H1 (cell line): ENCODE results near the gene CERKL.

ENCODE experiments used
- ASH2L ChIP-seq: fragments of 200-600, 300-600 bp; sonication (generic); IDR thresholded peaks from one replicate; pipeline ENCODE4 v1.7.1; 2017; ENCODE audit warnings: low read length
- ATF3 ChIP-seq: IDR thresholded peaks from 2 replicates; pipeline ENCODE4 v1.6.1; 2011; ENCODE audit warnings: low read depth, mild to moderate bottlenecking, low read length; ENCODE audit not compliant: insufficient read depth
- CTCF ChIP-seq, 3 experiments: IDR thresholded peaks; 1 replicate in 2 of 3; 2 replicates in 1 of 3; pipeline versions ENCODE4 v1.5.1 to v1.6.1; 2011; ENCODE audit warnings: low read length in 3 of 3, mild to moderate bottlenecking in 3 of 3, inconsistent platforms in 2 of 3, low read depth in 1 of 3, moderate library complexity in 1 of 3; ENCODE audit not compliant: insufficient read depth in 1 of 3; ENCODE audit errors: control extremely low read depth in 1 of 3
- EP300 ChIP-seq, 2 experiments: IDR thresholded peaks; 1 replicate in 1 of 2; 2 replicates in 1 of 2; pipeline ENCODE4 v1.6.1; 2011 to 2012; ENCODE audit warnings: low read depth in 2 of 2, low read length in 2 of 2, mild to moderate bottlenecking in 2 of 2, borderline replicate concordance in 1 of 2, inconsistent platforms in 1 of 2, moderate library complexity in 1 of 2
- EZH2 ChIP-seq: fragments of 200-600 bp; sonication (generic); IDR thresholded peaks from 2 replicates; pipeline ENCODE4 v1.7.1; 2012; ENCODE audit warnings: low read depth, mild to moderate bottlenecking, moderate library complexity, low read length, inconsistent platforms; ENCODE audit not compliant: severe bottlenecking
- HDAC6 ChIP-seq: IDR thresholded peaks from one replicate; pipeline ENCODE4 v1.7.1; 2012; ENCODE audit warnings: low read depth, mild to moderate bottlenecking, inconsistent platforms, low read length, moderate library complexity
- JUND ChIP-seq: IDR thresholded peaks from 2 replicates; pipeline ENCODE4 v1.6.1; 2011; ENCODE audit warnings: mild to moderate bottlenecking, improper control_type of control experiment, low read length
- POLR2AphosphoS5 ChIP-seq: IDR thresholded peaks from 2 replicates; pipeline ENCODE4 v1.6.1; 2011; ENCODE audit warnings: low read depth, low read length
- RAD21 ChIP-seq, 2 experiments: IDR thresholded peaks in 1 of 2; conservative IDR thresholded peaks in 1 of 2; 2 replicates each; pipeline ENCODE4 v1.6.1; 2011; ENCODE audit warnings: low read depth in 2 of 2, low read length in 2 of 2, improper control_type of control experiment in 1 of 2, inconsistent platforms in 1 of 2, mild to moderate bottlenecking in 1 of 2, moderate library complexity in 1 of 2
- SP2 ChIP-seq: IDR thresholded peaks from 2 replicates; pipeline ENCODE4 v1.6.1; 2012; ENCODE audit warnings: mild to moderate bottlenecking, low read length, inconsistent platforms
- USF2 ChIP-seq: IDR thresholded peaks from 2 replicates; pipeline ENCODE4 v1.6.1; 2011; ENCODE audit warnings: low read length, improper control_type of control experiment
- YY1 ChIP-seq: IDR thresholded peaks from 2 replicates; pipeline ENCODE4 v1.6.1; 2011; ENCODE audit warnings: low read depth, mild to moderate bottlenecking, low read length
- ZNF274 ChIP-seq: IDR thresholded peaks from 2 replicates; pipeline ENCODE4 v1.7.0; 2012; ENCODE audit warnings: low read length, borderline replicate concordance; ENCODE audit errors: extremely low read depth

GRCh38 chr2:181685150-181685688 is 28.3 kb upstream of the CERKL start:
- no peak for TF ChIP-seq EP300 (IDR thresholded peaks at IDR 0.05; ENCODE audit: borderline replicate concordance in 1 of 2, low read depth in 2 of 2, low read length in 2 of 2)
- TF ChIP-seq POLR2AphosphoS5 = no peak
- TF ChIP-seq JUND = no peak
- no peak for TF ChIP-seq RAD21 (IDR thresholded peaks at IDR 0.05 in 1 of 2, conservative IDR thresholded peaks at IDR 0.05 in 1 of 2; ENCODE audit: low read depth in 2 of 2, low read length in 2 of 2)
- no peak for TF ChIP-seq CTCF (IDR thresholded peaks at IDR 0.05; ENCODE audit: control extremely low read depth in 1 of 3, insufficient read depth in 1 of 3, low read depth in 1 of 3, low read length in 3 of 3)
- no peak for TF ChIP-seq USF2
- TF ChIP-seq ATF3 = no peak
- no peak for TF ChIP-seq HDAC6
- peak; percentile 52 for TF ChIP-seq EZH2
- no peak for TF ChIP-seq SP2
- TF ChIP-seq ASH2L = no peak
- no peak for TF ChIP-seq YY1
- no peak for TF ChIP-seq ZNF274
